HL-60/S4 treated with phorbol 12-myristate 13-acetate at 8.2 ng/mL for 4 days and 3 days (cell line): ENCODE results near the gene TEX19.

Experiments used
- in situ Hi-C: fragments of 300-500 bp; cut with MboI; formaldehyde crosslinking; loops from 2 replicates; pipeline ENCODE4 v1.15.0; 2022; ENCODE audit warnings: low sequenced_read_pairs

TEX19 gene

GRCh38 chr17:82403662-82404660 is 44.9 kb downstream of the TEX19 start:
- in situ Hi-C loops, result loop anchor here (25.0 kb wide), 1 partner anchor 142 kb away; the partner anchor contains the start of gene CSNK1D

- in situ Hi-C loops, result loop anchor here (25.0 kb wide), 1 partner anchor 143 kb away; the partner anchor contains the start of gene CSNK1D
Observed at GRCh38 chr17:82405051-82405450, 46.0 kb downstream of the TEX19 start.

- in situ Hi-C loops, result loop anchor here (25.0 kb wide), 1 partner anchor 144 kb away; the partner anchor contains the start of gene CSNK1D
Observed at GRCh38 chr17:82406131-82406671, 47.2 kb downstream of the TEX19 start.

GRCh38 chr17:82407255-82407654 is 48.2 kb downstream of the TEX19 start:
- in situ Hi-C loops, result loop anchor here (25.0 kb wide), 1 partner anchor 145 kb away; the partner anchor contains the start of gene CSNK1D

- in situ Hi-C loops, result loop anchor here (25.0 kb wide), 1 partner anchor 146 kb away; the partner anchor contains the start of gene CSNK1D
Observed at GRCh38 chr17:82408288-82408937, 49.4 kb downstream of the TEX19 start.

- in situ Hi-C loops, result loop anchor here (25.0 kb wide), 1 partner anchor 147 kb away; the partner anchor contains the start of gene CSNK1D
Observed at GRCh38 chr17:82408938-82409318, 49.9 kb downstream of the TEX19 start.

GRCh38 chr17:82410014-82410716 is 51.1 kb downstream of the TEX19 start:
- in situ Hi-C loops, result loop anchor here (5.0 to 25.0 kb wide), 2 partner anchors 58 to 148 kb away; partner anchors contain the start of gene CSNK1D

GRCh38 chr17:82411396-82412053 is 52.5 kb downstream of the TEX19 start:
- in situ Hi-C loops, result loop anchor here (5.0 to 25.0 kb wide), 2 partner anchors 59 to 149 kb away; partner anchors contain the start of gene CSNK1D

GRCh38 chr17:82412081-82412480 is 53.0 kb downstream of the TEX19 start:
- in situ Hi-C loops, result loop anchor here (5.0 to 25.0 kb wide), 2 partner anchors 60 to 150 kb away; partner anchors contain the start of gene CSNK1D

GRCh38 chr17:82412535-82413520 is 53.8 kb downstream of the TEX19 start:
- in situ Hi-C loops, result loop anchor here (5.0 to 25.0 kb wide), 2 partner anchors 61 to 151 kb away; partner anchors contain the start of gene CSNK1D
